NCI-H146 (cell line): ENCODE data around the gene SLC35E4.

Source experiments
- DNase-seq: peaks from one replicate; lab custom pipeline; 2025; lab: John Stamatoyannopoulos, UW

The SLC35E4 gene

DNA sequence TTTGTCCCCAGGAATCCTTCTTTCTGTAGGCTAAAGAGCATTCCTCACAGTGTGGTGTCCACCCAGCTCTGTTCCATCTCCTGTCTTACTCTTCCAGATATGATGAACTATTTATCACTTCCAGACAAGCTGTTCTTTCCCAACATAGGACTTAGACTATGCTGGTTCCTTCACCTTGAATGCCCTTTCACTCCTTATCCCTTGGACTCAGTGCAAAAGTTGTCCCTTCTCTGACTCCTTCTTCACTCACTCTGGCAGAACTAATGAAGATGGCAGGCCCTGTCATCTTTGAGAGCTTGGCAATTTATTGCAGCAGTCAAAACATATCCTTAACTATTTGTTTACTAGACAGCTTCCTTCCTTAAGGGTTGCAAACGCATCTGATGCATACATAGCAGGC is 55.6 kb downstream of the SLC35E4 start:
- DNase-seq: no peak

- DNase-seq: peak; percentile 73
Measured at GRCh38 chr22:30694171-30694639, 58.6 kb downstream of the SLC35E4 start.

GRCh38 chr22:30694640-30695350 is 59.2 kb downstream of the SLC35E4 start, which contains the start of gene OSBP2:
Gene OSBP2 (plus strand): TSS chr22:30694874. CDS start chr22:30694910, 36 bp downstream.
- DNase-seq: peak; percentile 52

DNA sequence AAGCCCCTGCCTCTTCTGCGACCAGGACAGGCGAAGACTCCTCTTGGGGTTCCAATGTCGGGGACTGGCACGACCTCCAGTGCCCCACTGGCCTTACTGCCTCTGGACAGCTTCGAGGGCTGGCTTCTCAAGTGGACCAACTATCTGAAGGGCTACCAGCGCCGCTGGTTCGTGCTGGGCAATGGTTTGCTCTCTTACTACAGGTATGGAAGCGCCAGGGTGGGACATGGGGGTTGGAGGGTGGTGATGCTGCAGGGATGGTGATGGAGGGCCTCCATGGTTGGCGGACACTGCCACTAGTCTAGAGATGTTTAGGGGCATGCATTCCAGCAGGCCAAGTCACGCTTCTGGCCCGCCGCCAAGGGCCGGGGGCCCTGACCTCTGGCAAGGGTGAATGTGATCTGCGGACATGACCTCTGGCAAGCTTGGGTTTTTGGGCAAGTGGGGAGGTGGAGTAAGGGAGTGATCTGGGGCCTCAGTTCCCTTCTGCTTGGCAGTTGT is 59.8 kb downstream of the SLC35E4 start:
- DNase-seq: no peak

GRCh38 chr22:30695871-30696655 is 60.5 kb downstream of the SLC35E4 start:
- no peak for DNase-seq
